NB4 (cell line): Measurements from ENCODE around the gene VSIG10L.

Experiments
- DNase-seq: peaks from one replicate; pipeline ENCODE4 v3.0.0; 2010; ENCODE audit warnings: low read depth
- H3K4me3 ChIP-seq: one replicate; pipeline ENCODE4 v1.5.1; 2011; ENCODE audit warnings: mild to moderate bottlenecking, low read depth, low read length, moderate library complexity
- MYC ChIP-seq: IDR thresholded peaks from 2 replicates; pipeline ENCODE4 v1.6.1; 2011; ENCODE audit warnings: low read depth, low read length
- POLR2A ChIP-seq: IDR thresholded peaks from 2 replicates; pipeline ENCODE4 v1.6.1; 2011; ENCODE audit warnings: mild to moderate bottlenecking; ENCODE audit not compliant: insufficient read length; ENCODE audit errors: extremely low read depth
- TF ChIP-seq, protein P1 (sequence below): IDR thresholded peaks from one replicate; pipeline ENCODE4 v1.5.1; 2012; ENCODE audit warnings: low read depth, low read length
- TF ChIP-seq, protein P2 (sequence below): IDR thresholded peaks from 2 replicates; pipeline ENCODE4 v1.6.1; 2011; ENCODE audit warnings: low read depth, low read length

Gene VSIG10L

DNA sequence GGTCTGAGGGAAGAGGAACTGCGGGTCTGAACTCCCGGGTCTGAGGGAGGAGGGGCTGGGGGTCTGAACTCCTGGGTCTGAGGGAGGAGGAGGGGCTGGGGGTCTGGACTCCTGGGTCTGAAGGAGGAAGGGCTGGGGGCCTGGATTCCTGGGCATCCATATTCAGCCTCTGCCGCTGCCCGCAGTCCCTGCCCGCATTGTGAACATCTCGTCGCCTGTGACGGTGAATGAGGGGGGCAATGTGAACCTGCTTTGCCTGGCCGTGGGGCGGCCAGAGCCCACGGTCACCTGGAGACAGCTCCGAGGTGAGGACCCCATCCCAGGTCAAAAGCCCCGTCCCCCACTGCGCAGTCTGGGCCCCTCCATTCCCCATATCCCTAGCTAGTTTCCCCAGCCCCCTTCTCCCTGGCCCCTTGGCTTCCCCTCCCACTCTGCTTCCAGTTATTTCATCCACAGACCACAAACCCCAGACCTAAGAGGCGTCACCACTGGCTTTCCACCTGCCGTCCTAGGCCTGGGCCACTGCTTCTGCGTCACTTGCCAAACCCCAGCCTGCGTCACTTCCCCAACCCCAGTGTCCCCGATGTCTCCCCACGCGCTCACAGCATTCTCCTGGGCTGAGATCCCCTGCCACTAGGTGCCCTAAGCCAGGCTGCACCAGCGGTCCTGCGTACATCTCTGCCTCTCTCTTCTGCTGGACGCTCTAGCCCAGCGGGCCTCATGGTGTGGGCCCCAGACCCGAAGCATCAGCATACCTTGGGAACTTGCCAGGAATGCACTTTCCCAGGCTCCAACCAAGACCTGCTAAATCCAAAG is 16.6 kb downstream of the VSIG10L start:
- TF ChIP-seq, protein P1, sequence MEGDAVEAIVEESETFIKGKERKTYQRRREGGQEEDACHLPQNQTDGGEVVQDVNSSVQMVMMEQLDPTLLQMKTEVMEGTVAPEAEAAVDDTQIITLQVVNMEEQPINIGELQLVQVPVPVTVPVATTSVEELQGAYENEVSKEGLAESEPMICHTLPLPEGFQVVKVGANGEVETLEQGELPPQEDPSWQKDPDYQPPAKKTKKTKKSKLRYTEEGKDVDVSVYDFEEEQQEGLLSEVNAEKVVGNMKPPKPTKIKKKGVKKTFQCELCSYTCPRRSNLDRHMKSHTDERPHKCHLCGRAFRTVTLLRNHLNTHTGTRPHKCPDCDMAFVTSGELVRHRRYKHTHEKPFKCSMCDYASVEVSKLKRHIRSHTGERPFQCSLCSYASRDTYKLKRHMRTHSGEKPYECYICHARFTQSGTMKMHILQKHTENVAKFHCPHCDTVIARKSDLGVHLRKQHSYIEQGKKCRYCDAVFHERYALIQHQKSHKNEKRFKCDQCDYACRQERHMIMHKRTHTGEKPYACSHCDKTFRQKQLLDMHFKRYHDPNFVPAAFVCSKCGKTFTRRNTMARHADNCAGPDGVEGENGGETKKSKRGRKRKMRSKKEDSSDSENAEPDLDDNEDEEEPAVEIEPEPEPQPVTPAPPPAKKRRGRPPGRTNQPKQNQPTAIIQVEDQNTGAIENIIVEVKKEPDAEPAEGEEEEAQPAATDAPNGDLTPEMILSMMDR: no peak

DNA sequence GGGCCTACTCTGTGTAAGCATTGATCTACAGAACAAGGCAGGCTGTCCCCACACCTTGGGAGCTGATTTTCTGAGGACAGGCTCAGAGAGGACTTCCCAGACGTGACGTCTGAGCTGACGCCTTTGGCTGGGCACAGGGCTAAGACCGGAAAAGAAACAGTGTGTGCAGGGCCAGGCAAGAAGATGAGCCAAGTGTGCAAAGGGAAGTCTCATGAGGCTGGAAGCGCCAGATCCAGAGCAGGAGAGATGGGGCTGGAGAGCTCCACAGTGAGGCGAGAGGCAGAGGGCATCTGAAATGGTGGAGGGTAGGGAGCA is 17.8 kb downstream of the VSIG10L start:
- no peak overlapping the region for H3K4me3 ChIP-seq
- DNase-seq: no peak
- TF ChIP-seq, protein P2, sequence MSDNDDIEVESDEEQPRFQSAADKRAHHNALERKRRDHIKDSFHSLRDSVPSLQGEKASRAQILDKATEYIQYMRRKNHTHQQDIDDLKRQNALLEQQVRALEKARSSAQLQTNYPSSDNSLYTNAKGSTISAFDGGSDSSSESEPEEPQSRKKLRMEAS: no peak
- TF ChIP-seq POLR2A (no peak), MYC (no peak)
- TF ChIP-seq, protein P1: no peak

More for the DNA sequence above, 16.6 kb downstream of the VSIG10L start:
- no peak overlapping the region for H3K4me3 ChIP-seq
- peak; percentile 25 for DNase-seq

DNA sequence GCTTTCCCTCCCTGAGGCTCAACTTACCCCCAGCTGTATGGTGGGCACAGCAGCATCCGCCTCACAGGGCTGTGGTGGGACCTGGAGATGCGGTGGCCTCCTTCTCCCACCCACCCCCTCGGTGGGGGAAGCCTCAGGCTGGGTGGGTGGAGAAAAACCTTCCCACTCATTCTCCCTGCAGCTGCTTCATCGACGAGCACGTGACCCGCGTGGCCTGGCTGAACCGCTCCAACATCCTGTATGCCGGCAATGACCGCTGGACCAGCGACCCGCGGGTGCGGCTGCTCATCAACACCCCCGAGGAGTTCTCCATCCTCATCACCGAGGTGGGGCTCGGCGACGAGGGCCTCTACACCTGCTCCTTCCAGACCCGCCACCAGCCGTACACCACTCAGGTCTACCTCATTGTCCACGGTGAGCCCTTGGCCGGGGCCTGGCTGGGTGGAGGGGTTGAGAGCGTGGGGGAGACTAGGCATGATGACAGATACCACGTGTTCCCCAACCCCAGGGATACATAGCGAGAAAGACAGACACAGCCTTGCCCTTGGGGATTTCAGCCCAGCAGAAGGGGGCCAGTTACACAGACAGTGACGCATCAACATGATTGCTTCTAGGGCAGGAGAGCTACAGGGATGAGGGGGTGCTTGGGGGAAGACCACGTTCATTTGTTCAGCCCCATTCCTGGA is 18.3 kb downstream of the VSIG10L start:
- H3K4me3 ChIP-seq: no peak overlapping the region
- no peak for DNase-seq
- TF ChIP-seq, protein P2: peak; percentile 45; the same call in 1 of the 2 replicates
- TF ChIP-seq, protein P1: no peak
- TF ChIP-seq MYC: no peak
- no peak for TF ChIP-seq POLR2A

DNA sequence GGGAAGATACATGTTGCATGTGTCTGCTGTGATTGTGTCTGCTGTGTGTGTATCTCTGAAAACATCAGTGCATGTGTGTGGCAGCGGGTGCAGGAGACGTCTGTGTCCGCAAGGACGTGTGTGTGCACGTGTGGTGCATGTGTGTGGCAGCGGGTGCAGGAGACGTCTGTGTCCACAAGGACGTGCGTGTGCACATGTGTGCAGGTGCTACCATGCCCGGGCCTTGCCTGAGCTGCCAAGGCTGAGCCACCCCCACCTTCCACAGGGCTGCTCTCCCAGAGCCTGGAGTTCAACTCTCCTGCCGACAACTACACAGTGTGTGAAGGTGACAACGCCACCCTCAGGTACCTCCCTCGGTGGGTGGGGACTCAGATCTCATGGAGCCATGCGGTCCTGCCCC is 20.1 kb downstream of the VSIG10L start:
- no peak for TF ChIP-seq MYC
- H3K4me3 ChIP-seq: no peak overlapping the region
- no peak for DNase-seq

DNA sequence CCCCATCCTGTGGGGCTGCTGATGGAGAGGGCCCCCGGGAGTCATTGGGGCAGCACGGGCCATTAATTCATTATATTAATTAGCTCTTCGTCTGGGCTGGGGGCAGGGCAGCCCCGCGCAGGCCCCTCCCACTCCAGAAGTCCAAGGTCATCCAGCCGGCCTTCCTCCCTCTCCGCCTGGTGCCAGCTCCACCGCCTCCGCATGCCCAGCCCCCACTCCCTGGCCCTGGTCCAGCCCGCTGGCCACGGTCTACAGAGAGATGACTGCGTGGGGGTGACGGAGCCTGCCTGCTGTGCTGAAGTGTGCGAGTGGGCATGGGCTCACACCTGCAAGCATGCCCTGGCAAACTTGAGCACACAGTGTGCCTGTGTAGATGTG is 21.7 kb downstream of the VSIG10L start:
- no peak for DNase-seq
- H3K4me3 ChIP-seq: no peak overlapping the region
- TF ChIP-seq, protein P2: no peak
- TF ChIP-seq, protein P1: no peak
- TF ChIP-seq POLR2A (no peak), MYC (no peak)

DNA sequence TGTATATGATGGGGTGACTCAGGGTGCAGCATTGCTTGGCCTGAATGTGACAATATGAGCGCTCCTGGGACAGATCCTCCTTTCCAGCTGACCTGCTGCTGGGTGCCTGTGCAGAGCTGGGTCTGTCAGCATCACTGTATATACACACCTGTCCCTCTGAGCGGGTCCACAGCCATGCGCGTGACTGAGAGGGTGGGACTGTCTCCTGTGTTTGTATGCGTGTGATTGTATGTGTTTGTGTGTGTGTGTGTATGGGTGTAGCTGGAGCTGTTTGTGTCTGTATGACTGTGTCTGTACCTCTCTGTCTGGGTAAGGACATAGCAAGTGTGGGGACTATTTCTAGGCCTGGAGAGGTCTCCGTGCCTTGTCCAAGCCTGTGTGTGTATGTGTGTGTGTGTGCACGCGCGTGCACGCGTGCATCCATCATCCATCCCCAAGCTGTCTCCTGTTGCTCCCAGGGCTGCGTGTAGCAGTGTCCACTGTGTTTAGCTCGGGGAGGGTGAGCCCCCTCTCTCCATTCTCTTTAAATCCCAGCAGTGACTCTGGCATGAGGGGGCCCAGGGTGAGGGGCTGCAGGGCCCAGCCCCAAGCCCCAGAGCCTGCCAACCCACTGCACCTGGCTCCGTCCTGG is 22.2 kb downstream of the VSIG10L start:
- H3K4me3 ChIP-seq: no peak overlapping the region
- TF ChIP-seq POLR2A: no peak
- no peak for TF ChIP-seq MYC
- TF ChIP-seq, protein P1: no peak
- TF ChIP-seq, protein P2: no peak
- no peak for DNase-seq
